GM10847 (cell line): Measurements from ENCODE around the gene DENND1C.

Source experiments
- POLR2A ChIP-seq: IDR thresholded peaks from 2 replicates; pipeline ENCODE4 v1.6.1; 2011; ENCODE audit not compliant: insufficient read length; ENCODE audit errors: extremely low read depth

DENND1C gene

DNA sequence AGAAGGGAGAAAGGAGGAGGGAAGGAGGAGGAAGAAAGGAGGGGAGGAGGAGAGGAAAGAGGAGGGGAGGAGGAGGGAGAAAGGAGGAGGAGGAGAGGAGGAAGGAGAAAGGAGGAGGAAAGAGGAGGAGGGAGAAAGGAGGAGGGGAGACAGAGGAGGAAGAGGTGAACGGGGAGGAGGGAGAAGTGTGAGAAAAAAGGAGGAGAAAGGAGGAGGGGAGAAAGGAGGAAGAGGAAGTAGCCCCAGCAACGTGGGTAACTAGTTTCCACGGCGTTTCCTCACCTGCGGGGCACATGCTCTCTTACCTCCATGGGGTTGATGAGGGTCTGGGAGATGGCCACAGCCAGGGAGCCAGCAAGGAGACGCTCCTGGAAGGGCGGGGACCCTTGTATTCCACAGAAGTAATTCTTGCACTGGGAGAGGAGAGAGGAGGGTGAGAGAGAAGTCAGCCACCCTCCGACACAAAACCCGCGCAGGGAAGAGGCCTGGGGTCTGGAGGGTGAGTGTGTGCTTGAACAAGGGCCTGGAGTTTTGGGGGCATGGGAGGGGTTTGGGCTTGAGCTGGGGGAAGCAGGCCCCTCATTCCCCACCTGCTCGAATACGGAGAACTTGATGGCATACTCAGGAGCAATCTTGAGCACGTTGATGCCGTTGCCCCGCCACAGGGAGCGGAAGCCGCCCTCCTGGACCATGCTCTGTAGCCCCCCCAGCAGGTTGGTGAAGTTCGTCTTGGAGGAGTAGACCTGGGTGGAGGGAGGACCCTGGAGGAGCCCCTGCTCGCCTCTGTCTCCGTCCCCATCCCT, 52.0 kb downstream of the DENND1C start:
- TF ChIP-seq POLR2A = no peak

DNA sequence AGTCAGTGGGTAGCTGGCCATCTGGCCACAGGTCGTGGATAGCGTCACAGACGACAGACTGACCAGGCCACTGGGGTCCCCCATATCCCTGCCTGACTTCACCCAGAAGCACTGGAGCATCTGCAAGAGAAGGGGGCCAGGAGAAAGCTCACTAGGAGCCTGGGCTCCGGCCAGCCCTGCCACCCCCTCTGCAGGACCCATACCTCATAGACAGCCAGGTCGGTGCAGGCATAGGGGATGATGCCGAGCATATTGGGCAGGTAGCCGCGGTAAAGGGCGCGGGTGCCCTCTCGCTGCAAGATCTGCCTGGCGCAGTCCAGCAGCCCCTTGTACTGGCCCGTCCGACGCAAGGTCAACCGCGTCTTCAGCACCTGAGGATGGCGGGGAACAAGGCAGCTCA, 54.5 kb downstream of the DENND1C start:
- TF ChIP-seq POLR2A = no peak

DNA sequence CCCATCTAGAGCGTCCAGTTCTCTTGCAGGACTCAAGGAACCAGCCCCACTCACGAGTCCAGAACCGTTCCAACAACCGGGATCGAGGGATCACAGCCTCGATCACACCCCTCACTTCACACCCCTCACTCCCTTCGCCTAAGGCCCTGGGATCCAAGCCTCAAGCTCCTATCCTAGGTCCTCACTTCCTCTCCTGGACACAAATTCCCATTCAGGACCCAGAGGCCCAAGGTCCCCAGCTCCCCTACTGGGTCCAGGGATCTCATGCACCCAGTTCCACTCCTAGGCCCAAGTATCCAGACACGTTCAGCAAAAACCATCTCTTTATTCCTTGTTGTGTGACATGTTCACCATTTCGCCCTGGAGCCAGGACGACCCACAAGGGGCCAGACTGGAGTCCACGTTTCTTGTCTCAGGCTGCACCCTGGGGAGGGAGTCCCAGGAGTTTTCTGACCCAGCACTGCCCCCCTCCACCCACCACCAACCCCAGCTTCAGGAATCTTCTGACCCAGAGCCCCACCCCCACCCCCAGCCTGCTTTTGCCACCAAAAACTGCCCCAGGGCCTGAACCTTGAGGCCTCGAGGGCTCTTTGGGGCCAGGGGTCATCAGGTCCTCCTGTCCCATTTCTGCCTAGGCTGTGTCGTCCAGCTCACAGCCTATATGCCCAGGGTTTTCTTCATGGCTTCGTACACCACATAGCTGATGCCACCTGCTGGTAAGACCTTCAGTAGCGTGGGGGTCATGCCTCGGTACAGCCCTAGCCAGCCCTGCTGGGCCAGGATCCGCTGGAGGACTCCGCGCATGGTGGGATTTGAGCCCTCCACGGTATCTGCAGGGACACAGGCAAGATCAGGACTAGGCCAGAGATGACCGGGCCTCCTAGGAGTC, 55.6 kb downstream of the DENND1C start:
- no peak for TF ChIP-seq POLR2A

GRCh38 chr19:6424939-6425731, 56.5 kb downstream of the DENND1C start:
- peak; percentile 48 for TF ChIP-seq POLR2A

DNA sequence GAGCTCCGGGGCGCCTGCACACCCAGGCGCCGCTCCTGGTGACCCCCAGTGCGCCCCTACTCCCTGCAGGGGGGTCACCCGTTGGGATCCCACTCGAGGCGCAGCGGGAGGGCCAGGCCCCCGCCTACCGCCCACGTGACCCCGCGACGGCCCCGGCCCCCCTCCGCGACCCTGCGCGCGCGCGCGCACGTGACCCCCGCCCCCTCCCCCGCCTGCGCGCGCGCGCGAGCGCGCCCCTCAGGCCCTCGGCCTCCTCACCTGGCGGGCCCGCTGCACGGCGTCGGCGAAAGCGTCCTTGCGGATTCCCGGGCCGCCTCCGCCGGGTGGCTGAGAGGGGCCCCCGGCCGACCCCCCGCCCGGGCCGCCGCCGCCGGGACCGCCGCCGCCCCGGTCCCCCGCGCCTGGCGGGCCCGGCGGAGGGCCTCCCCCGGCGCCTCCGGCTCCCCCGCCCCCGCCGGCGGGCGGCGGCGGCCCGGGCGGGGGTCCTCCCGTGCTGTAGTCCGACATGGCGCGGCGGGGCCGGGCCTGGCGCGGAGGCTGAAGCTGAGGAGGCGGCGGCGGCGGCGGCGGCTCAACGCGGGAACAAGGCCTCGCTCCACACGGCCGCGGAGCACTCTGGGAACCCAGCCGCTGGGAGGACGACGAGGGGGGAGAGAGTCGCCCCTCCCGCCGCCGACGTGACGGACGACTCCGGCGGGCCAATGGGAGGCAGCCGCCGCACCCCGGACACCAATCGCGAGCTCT, 57.2 kb downstream of the DENND1C start, which contains the start of gene KHSRP:
KHSRP (minus strand) TSS at position 617 of the 744 bp plus-strand sequence; CDS start at position 507, 110 bp downstream.
- peak; percentile 73 for TF ChIP-seq POLR2A

DNA sequence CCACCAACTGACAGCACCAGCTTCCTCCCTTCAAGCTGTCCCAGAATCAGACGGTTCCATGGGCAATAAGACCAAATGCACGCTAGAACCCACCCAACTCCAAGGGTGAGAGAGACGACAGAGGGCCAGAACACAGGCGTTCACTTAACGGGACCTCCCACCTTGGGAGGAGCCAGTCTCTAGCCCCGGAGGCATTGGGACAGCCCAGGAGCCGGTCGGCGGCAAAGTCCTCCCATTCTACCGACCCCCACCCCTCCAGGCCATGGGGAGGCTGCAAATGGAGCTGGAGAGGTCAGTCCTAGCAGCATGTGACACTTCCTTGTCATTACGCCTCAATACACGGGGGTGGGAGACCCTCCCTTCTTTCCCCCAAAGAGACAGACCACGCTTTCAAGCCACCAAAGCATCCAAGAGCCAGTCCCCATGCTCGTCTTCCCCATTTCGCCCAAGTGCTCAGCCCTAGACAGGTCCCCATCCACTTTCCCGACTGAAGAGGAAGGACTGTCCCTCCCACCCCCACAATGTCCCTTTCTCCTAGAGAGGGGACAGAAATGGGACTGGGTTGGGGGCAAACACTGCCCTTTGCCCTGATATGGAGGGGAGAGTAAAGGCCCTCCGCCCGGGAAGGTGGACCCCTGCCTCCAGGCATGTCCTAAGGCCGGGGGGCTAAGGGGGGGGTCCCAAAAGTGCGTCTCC, 57.9 kb downstream of the DENND1C start:
- no peak for TF ChIP-seq POLR2A

GRCh38 chr19:6421075-6422014, 60.2 kb downstream of the DENND1C start:
- no peak for TF ChIP-seq POLR2A

- no peak for TF ChIP-seq POLR2A
Observed at GRCh38 chr19:6418562-6418932, 63.0 kb downstream of the DENND1C start.

- no peak for TF ChIP-seq POLR2A
Observed at GRCh38 chr19:6417713-6418561, 63.6 kb downstream of the DENND1C start.
